H9 (cell line): Measurements from ENCODE around the gene UGT1A7. TPM values are rescaled to one million over a fixed set of nuclear protein-coding genes. Genes with fewer than 3 reads are reported as not detected.

Source experiments
- DNase-seq: peaks from one replicate; pipeline ENCODE4 v3.0.0-alpha.2; 2017
- H2AFZ ChIP-seq: one replicate; pipeline ENCODE4 v1.6.1; 2013; ENCODE audit warnings: mild to moderate bottlenecking, low read length, control low read depth, moderate library complexity
- H2AK5ac ChIP-seq: 2 replicates; pipeline ENCODE4 v1.6.1; 2013; ENCODE audit warnings: low read length, control low read depth, mixed read lengths; ENCODE audit not compliant: insufficient read length
- H2BK120ac ChIP-seq: one replicate; pipeline ENCODE4 v1.6.1; 2013; ENCODE audit warnings: low read depth, mild to moderate bottlenecking, low read length, control low read depth, inconsistent platforms; ENCODE audit not compliant: poor library complexity, severe bottlenecking
- H2BK12ac ChIP-seq: 2 replicates; pipeline ENCODE4 v1.6.1; 2013; ENCODE audit warnings: low read length, control low read depth, mixed read lengths, low read depth; ENCODE audit not compliant: insufficient read length
- H2BK15ac ChIP-seq: 2 replicates; pipeline ENCODE4 v1.6.1; 2013; ENCODE audit warnings: low read depth, low read length, control low read depth
- H2BK20ac ChIP-seq: one replicate; pipeline ENCODE4 v1.6.1; 2013; ENCODE audit warnings: low read depth, mild to moderate bottlenecking, low read length, control low read depth, inconsistent platforms; ENCODE audit not compliant: poor library complexity, severe bottlenecking
- H2BK5ac ChIP-seq: 2 replicates; pipeline ENCODE4 v1.6.1; 2013; ENCODE audit warnings: low read length, control low read depth, mixed read lengths; ENCODE audit not compliant: insufficient read length
- H3K14ac ChIP-seq: 2 replicates; pipeline ENCODE4 v1.6.1; 2013; ENCODE audit warnings: low read length, control low read depth; ENCODE audit not compliant: insufficient read depth
- H3K18ac ChIP-seq: 2 replicates; pipeline ENCODE4 v1.6.1; 2013; ENCODE audit warnings: low read depth, mild to moderate bottlenecking, mixed read lengths, low read length, control low read depth; ENCODE audit not compliant: insufficient read length
- H3K23ac ChIP-seq: 2 replicates; pipeline ENCODE4 v1.6.1; 2013; ENCODE audit warnings: low read length, control low read depth, mixed read lengths, low read depth; ENCODE audit not compliant: insufficient read length
- H3K23me2 ChIP-seq: 2 replicates; pipeline ENCODE4 v1.6.1; 2013; ENCODE audit warnings: low read depth, mild to moderate bottlenecking, mixed read lengths, low read length, control low read depth; ENCODE audit not compliant: insufficient read length, poor library complexity, severe bottlenecking
- H3K27ac ChIP-seq: 2 replicates; pipeline ENCODE4 v1.5.1; 2013; ENCODE audit warnings: low read length, control low read depth, mixed read lengths, low read depth; ENCODE audit not compliant: insufficient read length
- H3K27me3 ChIP-seq: 2 replicates; pipeline ENCODE4 v1.6.1; 2013; ENCODE audit warnings: low read length, control low read depth, inconsistent platforms; ENCODE audit not compliant: insufficient read depth
- H3K4ac ChIP-seq: 2 replicates; pipeline ENCODE4 v1.6.1; 2013; ENCODE audit warnings: low read depth, mild to moderate bottlenecking, control low read depth, inconsistent platforms, low read length, moderate library complexity
- H3K4me1 ChIP-seq: 2 replicates; pipeline ENCODE4 v1.6.1; 2013; ENCODE audit warnings: low read length, control low read depth, inconsistent platforms; ENCODE audit not compliant: insufficient read depth
- H3K4me2 ChIP-seq: 2 replicates; pipeline ENCODE4 v1.6.1; 2013; ENCODE audit warnings: low read length, control low read depth, mixed read lengths; ENCODE audit not compliant: insufficient read length, insufficient read depth
- H3K56ac ChIP-seq: 2 replicates; pipeline ENCODE4 v1.6.1; 2013; ENCODE audit warnings: low read depth, mild to moderate bottlenecking, mixed read lengths, low read length, control low read depth; ENCODE audit not compliant: insufficient read length
- H3K79me1 ChIP-seq: 2 replicates; pipeline ENCODE4 v1.6.1; 2013; ENCODE audit warnings: low read depth, mild to moderate bottlenecking, moderate library complexity, low read length, control low read depth, inconsistent platforms; ENCODE audit not compliant: insufficient read depth, poor library complexity, severe bottlenecking
- H3K79me2 ChIP-seq: 2 replicates; pipeline ENCODE4 v1.6.1; 2013; ENCODE audit warnings: low read length, control low read depth, inconsistent platforms; ENCODE audit not compliant: insufficient read depth
- H3K9ac ChIP-seq: 2 replicates; pipeline ENCODE4 v1.6.1; 2013; ENCODE audit warnings: low read length, control low read depth, mixed read lengths; ENCODE audit not compliant: insufficient read length; ENCODE audit errors: extremely low read depth
- H3K9me3 ChIP-seq: one replicate; pipeline ENCODE4 v1.6.1; 2013; ENCODE audit warnings: low read depth, low read length, inconsistent platforms; ENCODE audit not compliant: control insufficient read depth
- H3T11ph ChIP-seq: one replicate; pipeline ENCODE4 v1.6.1; 2013; ENCODE audit warnings: mild to moderate bottlenecking, low read length, control low read depth, inconsistent platforms
- H4K20me1 ChIP-seq: one replicate; pipeline ENCODE4 v1.6.1; 2013; ENCODE audit not compliant: control insufficient read depth, insufficient read length, insufficient read depth
- H4K5ac ChIP-seq: 2 replicates; pipeline ENCODE4 v1.6.1; 2013; ENCODE audit warnings: low read depth, mild to moderate bottlenecking, mixed read lengths, low read length, control low read depth; ENCODE audit not compliant: insufficient read length
- H4K8ac ChIP-seq: replicated peaks from 2 replicates; pipeline ENCODE4 v1.6.1; 2013; ENCODE audit warnings: low read length, control low read depth, mixed read lengths, low read depth; ENCODE audit not compliant: insufficient read length
- H4K91ac ChIP-seq: 2 replicates; pipeline ENCODE4 v1.6.1; 2013; ENCODE audit warnings: low read depth, mild to moderate bottlenecking, moderate library complexity, mixed read lengths, low read length, control low read depth; ENCODE audit not compliant: insufficient read length
- H3K27ac Mint-ChIP-seq, 3 experiments: 2 replicates in 2 of 3; 3 replicates in 1 of 3; pipeline ENCODE4 v1.8.0; 2020 to 2021; ENCODE audit warnings: mixed read lengths in 3 of 3, mild to moderate bottlenecking in 1 of 3, moderate library complexity in 1 of 3
- H3K27me3 Mint-ChIP-seq: 2 replicates; pipeline ENCODE4 v1.8.0; 2021; ENCODE audit warnings: low read depth, mild to moderate bottlenecking, moderate library complexity, mixed read lengths
- H3K36me3 Mint-ChIP-seq, 3 experiments: 2 replicates in 2 of 3; 3 replicates in 1 of 3; pipeline ENCODE4 v1.8.0; 2020 to 2021; ENCODE audit warnings: low read depth in 3 of 3, mixed read lengths in 3 of 3; ENCODE audit not compliant: insufficient read depth in 1 of 3
- H3K4me1 Mint-ChIP-seq, 2 experiments: 2 replicates each; pipeline ENCODE4 v1.8.0; 2020; ENCODE audit warnings: mixed read lengths in 2 of 2
- H3K4me3 Mint-ChIP-seq, 2 experiments: 2 replicates in 1 of 2; 3 replicates in 1 of 2; pipeline ENCODE4 v1.8.0; 2020 to 2021; ENCODE audit warnings: mild to moderate bottlenecking in 2 of 2, mixed read lengths in 2 of 2, moderate library complexity in 1 of 2
- H3K9me3 Mint-ChIP-seq, 2 experiments: 2 replicates in 1 of 2; 3 replicates in 1 of 2; pipeline ENCODE4 v1.8.0; 2020; ENCODE audit warnings: mild to moderate bottlenecking in 2 of 2, mixed read lengths in 2 of 2, moderate library complexity in 1 of 2
- WGBS: extraction: QIAGEN DNeasy Blood & Tissue Kit; methylation state at CpG from one replicate; pipeline ENCODE4 v1.1.7; 2013; ENCODE audit warnings: missing lambda C conversion rate, low lambda C conversion rate, mixed read lengths; ENCODE audit not compliant: insufficient read length; ENCODE audit errors: extremely low coverage; 5-methylcytosine and 5-hydroxymethylcytosine counted together
- total RNA-seq: library from RNA; stranded (reverse); gene quantifications from 2 replicates; pipeline ENCODE4 v1.2.1, GENCODE V29; 2021
- TF ChIP-seq, protein P1 (sequence below): fragments of 200-600 bp; sonication (generic); conservative IDR thresholded peaks from 3 replicates; pipeline ENCODE4 v1.8.0; 2021; ENCODE audit warnings: antibody characterized with exemption, mild to moderate bottlenecking

UGT1A7 gene
- total RNA-seq, 1 experiment from 2014 or later: not detected

DNA sequence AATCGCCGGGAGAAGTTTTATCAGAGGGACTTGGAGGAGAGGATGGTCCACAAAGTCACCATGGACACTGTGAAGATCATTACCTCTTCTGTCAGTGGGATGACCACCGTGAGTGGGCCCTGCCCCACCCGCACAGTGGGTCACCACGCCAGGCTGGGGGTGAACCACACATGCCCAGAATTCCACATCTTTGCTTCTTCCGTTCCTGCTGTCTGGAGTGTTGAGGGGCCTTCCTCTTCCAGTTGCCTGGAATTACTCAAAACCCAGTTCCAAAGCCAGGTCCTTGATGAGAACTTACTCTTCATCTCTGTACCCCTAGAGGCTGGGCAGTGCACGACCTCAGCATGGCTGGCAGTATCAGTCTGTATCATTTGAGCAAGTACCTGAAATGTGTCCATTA, 118.5 kb downstream of the UGT1A7 start:
- no peaks in the 10 kb centered on the region for H4K20me1 ChIP-seq
- H3K27me3 Mint-ChIP-seq: peaks cover 17% of the 10 kb centered on the region
- no peak overlapping the region for H2BK120ac ChIP-seq
- H2BK15ac ChIP-seq: no peak overlapping the region
- no peaks in the 10 kb centered on the region for H3K27me3 ChIP-seq
- no peak overlapping the region for H3K18ac ChIP-seq
- H3K36me3 Mint-ChIP-seq: peaks cover 0 to 5% (median 4%) of the 10 kb centered on the region in 3 experiments; a peak in 2 of 7 replicates
- no peak overlapping the region for H3K4me3 Mint-ChIP-seq
- no peak overlapping the region for H3K23ac ChIP-seq
- no peak overlapping the region for H3K9ac ChIP-seq
- H4K91ac ChIP-seq: no peak overlapping the region
- no peak overlapping the region for H3K4me2 ChIP-seq
- no peak overlapping the region for H3K4ac ChIP-seq
- WGBS: no CpG with 5 or more reads among the region's 7 CpGs
- H2BK12ac ChIP-seq: no peak overlapping the region
- H3K14ac ChIP-seq: no peak overlapping the region
- H3K4me1 Mint-ChIP-seq: peaks cover 2 to 4% of the 10 kb centered on the region in 2 experiments; a peak in 3 of 4 replicates
- no peak overlapping the region for H2AFZ ChIP-seq
- no peak overlapping the region for H3K56ac ChIP-seq
- no peak overlapping the region for H2BK5ac ChIP-seq
- no peak overlapping the region for H3K27ac ChIP-seq
- no peaks in the 10 kb centered on the region for H3K4me1 ChIP-seq
- no peak overlapping the region for H2BK20ac ChIP-seq
- H2AK5ac ChIP-seq: no peak overlapping the region
- no peak overlapping the region for H3K27ac Mint-ChIP-seq
- no peaks in the 10 kb centered on the region for H3K79me1 ChIP-seq
- DNase-seq: no peak
- H3K23me2 ChIP-seq: no peaks in the 10 kb centered on the region
- no peak overlapping the region for H4K8ac ChIP-seq
- H3K9me3 Mint-ChIP-seq: peaks cover 14 to 21% of the 10 kb centered on the region in 2 experiments
- no peaks in the 10 kb centered on the region for H3K79me2 ChIP-seq
- no peak overlapping the region for H4K5ac ChIP-seq
- TF ChIP-seq, protein P1, sequence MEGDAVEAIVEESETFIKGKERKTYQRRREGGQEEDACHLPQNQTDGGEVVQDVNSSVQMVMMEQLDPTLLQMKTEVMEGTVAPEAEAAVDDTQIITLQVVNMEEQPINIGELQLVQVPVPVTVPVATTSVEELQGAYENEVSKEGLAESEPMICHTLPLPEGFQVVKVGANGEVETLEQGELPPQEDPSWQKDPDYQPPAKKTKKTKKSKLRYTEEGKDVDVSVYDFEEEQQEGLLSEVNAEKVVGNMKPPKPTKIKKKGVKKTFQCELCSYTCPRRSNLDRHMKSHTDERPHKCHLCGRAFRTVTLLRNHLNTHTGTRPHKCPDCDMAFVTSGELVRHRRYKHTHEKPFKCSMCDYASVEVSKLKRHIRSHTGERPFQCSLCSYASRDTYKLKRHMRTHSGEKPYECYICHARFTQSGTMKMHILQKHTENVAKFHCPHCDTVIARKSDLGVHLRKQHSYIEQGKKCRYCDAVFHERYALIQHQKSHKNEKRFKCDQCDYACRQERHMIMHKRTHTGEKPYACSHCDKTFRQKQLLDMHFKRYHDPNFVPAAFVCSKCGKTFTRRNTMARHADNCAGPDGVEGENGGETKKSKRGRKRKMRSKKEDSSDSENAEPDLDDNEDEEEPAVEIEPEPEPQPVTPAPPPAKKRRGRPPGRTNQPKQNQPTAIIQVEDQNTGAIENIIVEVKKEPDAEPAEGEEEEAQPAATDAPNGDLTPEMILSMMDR: no peak
- H3T11ph ChIP-seq: no peak overlapping the region
- no peaks in the 10 kb centered on the region for H3K9me3 ChIP-seq
